ENCODE measurements around the gene PALLD. TPM values are rescaled to one million over a fixed set of nuclear protein-coding genes. Genes with fewer than 3 reads are reported as not detected.

Gene PALLD
- total and polyA plus RNA-seq, 2 of the 8 experiments (the other 6 are each of a cell fraction or from before 2014, with no cell fraction given) = 10.5 to 25.0 TPM

DNA sequence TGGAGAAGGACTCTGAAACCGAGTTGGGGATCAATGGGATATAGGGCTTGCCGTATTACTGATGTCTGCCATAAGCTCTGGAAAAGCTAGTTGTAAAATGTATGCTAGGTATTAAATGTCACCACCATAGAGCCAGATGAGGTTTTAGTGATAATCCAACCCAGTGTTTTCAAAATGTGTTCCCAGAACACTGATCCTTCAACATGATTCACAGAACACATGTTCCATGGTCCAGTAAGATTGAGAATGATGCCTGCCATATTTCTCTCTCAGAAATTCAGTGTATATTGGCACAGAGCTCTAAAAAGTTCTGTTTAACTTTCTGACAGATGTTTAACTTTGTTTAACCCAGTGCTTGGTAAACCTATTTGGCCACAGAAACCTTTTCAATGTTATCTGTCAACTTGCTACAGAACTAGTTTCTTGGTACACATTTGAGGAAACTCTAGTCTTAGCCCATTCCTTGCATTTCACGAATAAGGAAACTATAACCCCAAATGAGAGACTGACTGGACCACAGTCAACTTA is 160.2 kb downstream of the PALLD start:
- Histone ChIP-seq H3K4ac (replicated peaks; ENCODE audit: insufficient read length, low read depth, low read length) (no peak overlapping the region), H4K20me1 (replicated peaks in 1 of 2; ENCODE audit: control insufficient read depth in 1 of 2, insufficient read depth in 2 of 2, low read length in 2 of 2) (no peaks in the 10 kb centered on the region), H4K5ac (ENCODE audit: insufficient read length, low read depth, low read length) (no peak overlapping the region), H3K27ac (ENCODE audit: low read depth, low read length) (no peak overlapping the region), H2BK12ac (ENCODE audit: low read depth, low read length) (no peak overlapping the region), H3K18ac (ENCODE audit: extremely low read depth, low read length) (no peak overlapping the region), H3K9ac (replicated peaks in 1 of 4; ENCODE audit: extremely low read depth in 1 of 4, low read depth in 3 of 4, low read length in 3 of 4) (no peak overlapping the region), H3K4me3 (ENCODE audit: extremely low read depth in 1 of 4, insufficient read depth in 2 of 4, low read depth in 3 of 4, low read length in 4 of 4) (no peak overlapping the region), H4K8ac (ENCODE audit: extremely low read depth, insufficient read depth, low read length) (no peak overlapping the region), H4K91ac (replicated peaks; ENCODE audit: insufficient read length, low read length) (no peak overlapping the region), H3K23ac (ENCODE audit: insufficient read length) (no peak overlapping the region), H3K9me3 (ENCODE audit: insufficient read depth in 2 of 2, low read depth in 1 of 2, low read length in 1 of 2) (no peaks in the 10 kb centered on the region), H3K79me2 (ENCODE audit: control insufficient read depth in 1 of 2, insufficient read depth in 2 of 2, low read length in 2 of 2) (no peaks in the 10 kb centered on the region), H2BK120ac (replicated peaks; ENCODE audit: low read depth, low read length) (no peak overlapping the region), H2AFZ (ENCODE audit: low read length) (no peak overlapping the region), H3K79me1 (ENCODE audit: low read depth, low read length) (no peaks in the 10 kb centered on the region), H3K23me2 (ENCODE audit: low read depth, low read length) (no peaks in the 10 kb centered on the region), H2BK20ac (ENCODE audit: low read length) (no peak overlapping the region), H2BK15ac (ENCODE audit: low read length) (no peak overlapping the region), H2AK5ac (ENCODE audit: low read depth, low read length) (no peak overlapping the region), H3K4me2 (ENCODE audit: insufficient read depth in 1 of 2, low read depth in 2 of 2, low read length in 2 of 2) (no peak overlapping the region), H2BK5ac (ENCODE audit: low read depth, low read length) (no peak overlapping the region), H3K56ac (replicated peaks; ENCODE audit: insufficient read length, low read depth, low read length) (no peak overlapping the region), H3K36me3 (ENCODE audit: control insufficient read depth in 2 of 4, insufficient read depth in 4 of 4, low read length in 3 of 4) (no peaks in the 10 kb centered on the region), H3K4me1 (replicated peaks in 1 of 4; ENCODE audit: control insufficient read depth in 3 of 4, insufficient read depth in 4 of 4, low read length in 3 of 4) (peaks cover 0 to 3% (median 2%) of the 10 kb centered on the region in 4 experiments; a peak in 2 of 7 replicates), H3K27me3 (replicated peaks in 1 of 4; ENCODE audit: control insufficient read depth in 3 of 4, extremely low read depth in 1 of 4, insufficient read depth in 3 of 4, low read length in 3 of 4) (no peaks in the 10 kb centered on the region), H3K14ac (ENCODE audit: insufficient read length) (no peak overlapping the region)
- FAIRE-seq (peak; percentile 69), DNase-seq (ENCODE audit: low read depth in 1 of 2, low spot score in 2 of 2) (no peak)
- TF ChIP-seq SAP30 (IDR thresholded peaks at IDR 0.05; ENCODE audit: insufficient read depth, insufficient replicate concordance, low read length) (no peak), SIRT6 (IDR thresholded peaks at IDR 0.05; ENCODE audit: low read length) (no peak), GABPA (IDR thresholded peaks at IDR 0.05; ENCODE audit: borderline replicate concordance, insufficient read depth, low read length) (no peak), SRF (IDR thresholded peaks at IDR 0.05; ENCODE audit: low read depth, low read length) (no peak), FOSL1 (IDR thresholded peaks at IDR 0.05; ENCODE audit: insufficient read depth, low read depth, low read length) (no peak), POLR2AphosphoS5 (IDR thresholded peaks at IDR 0.05; ENCODE audit: low read depth, low read length) (no peak)
- TF ChIP-seq, protein P1, sequence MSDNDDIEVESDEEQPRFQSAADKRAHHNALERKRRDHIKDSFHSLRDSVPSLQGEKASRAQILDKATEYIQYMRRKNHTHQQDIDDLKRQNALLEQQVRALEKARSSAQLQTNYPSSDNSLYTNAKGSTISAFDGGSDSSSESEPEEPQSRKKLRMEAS (IDR thresholded peaks at IDR 0.05) = no peak
- CTCF ChIA-PET (ENCODE audit: partially characterized antibody) = interaction anchor here (0.6 to 1.6 kb wide), 5 partner anchors 19 to 503 kb away, joined by 3 to 5 read pairs (median 4); no protein-coding TSS in a partner anchor
- 89% methylated on average over 3 of the region's 3 CpGs; no CpG with 5 or more reads in 1 of the 2 experiments for WGBS, 2 experiments (ENCODE audit: extremely low coverage in 1 of 2, insufficient coverage in 1 of 2, insufficient read length in 1 of 2, insufficient replicate concordance in 2 of 2, low coverage in 1 of 2, low lambda C conversion rate in 2 of 2, missing lambda C conversion rate in 1 of 2)
- POLR2A ChIA-PET (ENCODE audit: partially characterized antibody) = no interaction called here

Data from H1 (cell line).